ENCODE measurements around the gene METTL2B.
"Not testable (repeated sequence)": the region's sequence is repeated elsewhere in the genome, so short reads cannot be mapped to it uniquely, and the experiment has no call there.

Gene METTL2B

GRCh38 chr7:128530121-128530854 is 53.7 kb downstream of the METTL2B start:
- H3K27me3 ChIP-seq (ENCODE audit: control insufficient read depth, insufficient read depth, low read length); H3K27ac ChIP-seq (ENCODE audit: low read depth, low read length); H3K36me3 ChIP-seq (ENCODE audit: control insufficient read depth, insufficient read depth, low read length); H3K4me1 ChIP-seq (ENCODE audit: control insufficient read depth, insufficient read depth, low read length); H3K9me3 ChIP-seq (ENCODE audit: control insufficient read depth, insufficient read depth, low read depth, low read length): not testable (repeated sequence)
- Histone ChIP-seq H3K9ac (ENCODE audit: low read length) (peak overlapping the region; percentile 77), H3K4me3 (ENCODE audit: low read depth, low read length) (peak overlapping the region; percentile 61)

- Histone ChIP-seq H3K9ac (ENCODE audit: low read length) (peak overlapping the region; percentile 77), H3K36me3 (ENCODE audit: control insufficient read depth, insufficient read depth, low read length) (peaks cover 8% of the 10 kb centered on the region), H3K27ac (ENCODE audit: low read depth, low read length) (no peak overlapping the region), H3K4me1 (ENCODE audit: control insufficient read depth, insufficient read depth, low read length) (no peaks in the 10 kb centered on the region), H3K27me3 (ENCODE audit: control insufficient read depth, insufficient read depth, low read length) (no peaks in the 10 kb centered on the region), H3K9me3 (ENCODE audit: control insufficient read depth, insufficient read depth, low read depth, low read length) (no peaks in the 10 kb centered on the region), H3K4me3 (ENCODE audit: low read depth, low read length) (peak overlapping the region; percentile 61)
Measured at GRCh38 chr7:128530855-128531104, 54.2 kb downstream of the METTL2B start.

GRCh38 chr7:128531105-128531954 is 54.8 kb downstream of the METTL2B start:
- H3K9me3 ChIP-seq (ENCODE audit: control insufficient read depth, insufficient read depth, low read depth, low read length); H3K27me3 ChIP-seq (ENCODE audit: control insufficient read depth, insufficient read depth, low read length); H3K36me3 ChIP-seq (ENCODE audit: control insufficient read depth, insufficient read depth, low read length); H3K4me1 ChIP-seq (ENCODE audit: control insufficient read depth, insufficient read depth, low read length): not testable (repeated sequence)
- H3K27ac ChIP-seq (ENCODE audit: low read depth, low read length) = peak overlapping the region; percentile 79; the same call in 1 of the 2 replicates
- peak overlapping the region; percentile 71 for H3K4me3 ChIP-seq (ENCODE audit: low read depth, low read length)
- peak overlapping the region; percentile 91 for H3K9ac ChIP-seq (ENCODE audit: low read length)

- H3K27me3 ChIP-seq (ENCODE audit: control insufficient read depth, insufficient read depth, low read length); H3K36me3 ChIP-seq (ENCODE audit: control insufficient read depth, insufficient read depth, low read length); H3K27ac ChIP-seq (ENCODE audit: low read depth, low read length); H3K4me1 ChIP-seq (ENCODE audit: control insufficient read depth, insufficient read depth, low read length); H3K9me3 ChIP-seq (ENCODE audit: control insufficient read depth, insufficient read depth, low read depth, low read length): not testable (repeated sequence)
- Histone ChIP-seq H3K4me3 (ENCODE audit: low read depth, low read length) (peak overlapping the region; percentile 71), H3K9ac (ENCODE audit: low read length) (peak overlapping the region; percentile 91)
Measured at GRCh38 chr7:128531955-128532478, 55.5 kb downstream of the METTL2B start.

GRCh38 chr7:128532956-128533355 is 56.4 kb downstream of the METTL2B start:
- not testable (repeated sequence) for H3K9me3 ChIP-seq (ENCODE audit: control insufficient read depth, insufficient read depth, low read depth, low read length); H3K36me3 ChIP-seq (ENCODE audit: control insufficient read depth, insufficient read depth, low read length); H3K27ac ChIP-seq (ENCODE audit: low read depth, low read length); H3K27me3 ChIP-seq (ENCODE audit: control insufficient read depth, insufficient read depth, low read length); H3K4me1 ChIP-seq (ENCODE audit: control insufficient read depth, insufficient read depth, low read length)
- peak overlapping the region; percentile 91 for H3K9ac ChIP-seq (ENCODE audit: low read length)
- H3K4me3 ChIP-seq (ENCODE audit: low read depth, low read length) = peak overlapping the region; percentile 71

GRCh38 chr7:128537410-128537809 is 60.9 kb downstream of the METTL2B start:
- not testable (repeated sequence) for H3K9me3 ChIP-seq (ENCODE audit: control insufficient read depth, insufficient read depth, low read depth, low read length); H3K4me1 ChIP-seq (ENCODE audit: control insufficient read depth, insufficient read depth, low read length); H3K27me3 ChIP-seq (ENCODE audit: control insufficient read depth, insufficient read depth, low read length); H3K27ac ChIP-seq (ENCODE audit: low read depth, low read length); H3K9ac ChIP-seq (ENCODE audit: low read length); H3K4me3 ChIP-seq (ENCODE audit: low read depth, low read length)
- H3K36me3 ChIP-seq (ENCODE audit: control insufficient read depth, insufficient read depth, low read length) = peaks cover 19% of the 10 kb centered on the region

- not testable (repeated sequence) for H3K9ac ChIP-seq (ENCODE audit: low read length); H3K27ac ChIP-seq (ENCODE audit: low read depth, low read length); H3K9me3 ChIP-seq (ENCODE audit: control insufficient read depth, insufficient read depth, low read depth, low read length); H3K27me3 ChIP-seq (ENCODE audit: control insufficient read depth, insufficient read depth, low read length); H3K4me3 ChIP-seq (ENCODE audit: low read depth, low read length); H3K4me1 ChIP-seq (ENCODE audit: control insufficient read depth, insufficient read depth, low read length)
- peaks cover 21% of the 10 kb centered on the region for H3K36me3 ChIP-seq (ENCODE audit: control insufficient read depth, insufficient read depth, low read length)
Measured at GRCh38 chr7:128542530-128542929, 66.0 kb downstream of the METTL2B start.

- not testable (repeated sequence) for H3K9me3 ChIP-seq (ENCODE audit: control insufficient read depth, insufficient read depth, low read depth, low read length); H3K27ac ChIP-seq (ENCODE audit: low read depth, low read length); H3K27me3 ChIP-seq (ENCODE audit: control insufficient read depth, insufficient read depth, low read length); H3K4me1 ChIP-seq (ENCODE audit: control insufficient read depth, insufficient read depth, low read length); H3K4me3 ChIP-seq (ENCODE audit: low read depth, low read length); H3K9ac ChIP-seq (ENCODE audit: low read length)
- peaks cover 23% of the 10 kb centered on the region for H3K36me3 ChIP-seq (ENCODE audit: control insufficient read depth, insufficient read depth, low read length)
Measured at GRCh38 chr7:128543300-128543699, 66.8 kb downstream of the METTL2B start.

- not testable (repeated sequence) for H3K9ac ChIP-seq (ENCODE audit: low read length); H3K9me3 ChIP-seq (ENCODE audit: control insufficient read depth, insufficient read depth, low read depth, low read length); H3K27me3 ChIP-seq (ENCODE audit: control insufficient read depth, insufficient read depth, low read length); H3K4me3 ChIP-seq (ENCODE audit: low read depth, low read length); H3K27ac ChIP-seq (ENCODE audit: low read depth, low read length); H3K4me1 ChIP-seq (ENCODE audit: control insufficient read depth, insufficient read depth, low read length)
- H3K36me3 ChIP-seq (ENCODE audit: control insufficient read depth, insufficient read depth, low read length) = peaks cover 12% of the 10 kb centered on the region
Measured at GRCh38 chr7:128546319-128546851, 69.8 kb downstream of the METTL2B start.

GRCh38 chr7:128550920-128551319 is 74.4 kb downstream of the METTL2B start:
- H3K4me1 ChIP-seq (ENCODE audit: control insufficient read depth, insufficient read depth, low read length) = no peaks in the 10 kb centered on the region
- no peak overlapping the region for H3K4me3 ChIP-seq (ENCODE audit: low read depth, low read length)
- no peaks in the 10 kb centered on the region for H3K27me3 ChIP-seq (ENCODE audit: control insufficient read depth, insufficient read depth, low read length)
- H3K9ac ChIP-seq (ENCODE audit: low read length) = no peak overlapping the region
- no peaks in the 10 kb centered on the region for H3K9me3 ChIP-seq (ENCODE audit: control insufficient read depth, insufficient read depth, low read depth, low read length)
- H3K36me3 ChIP-seq (ENCODE audit: control insufficient read depth, insufficient read depth, low read length) = peaks cover 10% of the 10 kb centered on the region; the same call in 1 of the 2 replicates
- H3K27ac ChIP-seq (ENCODE audit: low read depth, low read length) = no peak overlapping the region

GRCh38 chr7:128554394-128554793 is 77.8 kb downstream of the METTL2B start:
- not testable (repeated sequence) for H3K4me1 ChIP-seq (ENCODE audit: control insufficient read depth, insufficient read depth, low read length); H3K27me3 ChIP-seq (ENCODE audit: control insufficient read depth, insufficient read depth, low read length); H3K36me3 ChIP-seq (ENCODE audit: control insufficient read depth, insufficient read depth, low read length); H3K9me3 ChIP-seq (ENCODE audit: control insufficient read depth, insufficient read depth, low read depth, low read length); H3K4me3 ChIP-seq (ENCODE audit: low read depth, low read length); H3K9ac ChIP-seq (ENCODE audit: low read length); H3K27ac ChIP-seq (ENCODE audit: low read depth, low read length)

All from HUES6 (cell line).